ENCODE results near the gene ABR.
"Not testable (repeated sequence)": the region's sequence is repeated elsewhere in the genome, so short reads cannot be mapped to it uniquely, and the experiment has no call there.

DNA sequence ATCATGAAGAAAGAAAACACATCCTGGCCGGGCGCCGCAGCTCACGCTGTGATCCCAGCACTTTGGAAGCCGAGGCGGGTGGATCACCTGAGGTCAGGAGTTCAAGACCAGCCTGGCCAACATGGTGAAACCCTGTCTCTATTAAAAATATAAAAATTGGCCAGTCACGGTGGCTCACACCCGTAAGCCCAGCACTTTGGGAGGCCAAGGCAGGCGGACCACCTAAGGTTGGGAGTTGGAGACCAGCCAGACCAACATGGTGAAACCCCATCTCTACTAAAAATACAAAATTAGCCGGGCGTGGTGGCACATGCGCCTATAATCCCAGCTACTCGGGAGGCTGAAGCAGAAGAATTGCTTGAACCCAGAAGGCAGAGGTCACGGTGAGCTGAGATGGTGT is 207.9 kb downstream of the ABR start:
- not testable (repeated sequence) for TF ChIP-seq MAX (IDR thresholded peaks at IDR 0.05); YY1 (IDR thresholded peaks at IDR 0.05; ENCODE audit: low read depth, low read length); EP300 (IDR thresholded peaks at IDR 0.05; ENCODE audit: borderline replicate concordance in 1 of 2, low read depth in 2 of 2, low read length in 2 of 2); EZH2 (IDR thresholded peaks at IDR 0.05; ENCODE audit: low read depth, low read length, severe bottlenecking); POLR2A (IDR thresholded peaks at IDR 0.05; ENCODE audit: control extremely low read depth in 1 of 2, low read depth in 2 of 2, low read length in 2 of 2); PHF8 (conservative IDR thresholded peaks at IDR 0.05; ENCODE audit: low read depth, low read length); POLR2AphosphoS5 (IDR thresholded peaks at IDR 0.05; ENCODE audit: low read depth, low read length); SIN3A (conservative IDR thresholded peaks at IDR 0.05 in 1 of 2, IDR thresholded peaks at IDR 0.05 in 1 of 2; ENCODE audit: low read depth in 1 of 2, low read length in 2 of 2); ZNF274 (IDR thresholded peaks at IDR 0.05; ENCODE audit: borderline replicate concordance, extremely low read depth, low read length)
- TF ChIP-seq, protein P1, sequence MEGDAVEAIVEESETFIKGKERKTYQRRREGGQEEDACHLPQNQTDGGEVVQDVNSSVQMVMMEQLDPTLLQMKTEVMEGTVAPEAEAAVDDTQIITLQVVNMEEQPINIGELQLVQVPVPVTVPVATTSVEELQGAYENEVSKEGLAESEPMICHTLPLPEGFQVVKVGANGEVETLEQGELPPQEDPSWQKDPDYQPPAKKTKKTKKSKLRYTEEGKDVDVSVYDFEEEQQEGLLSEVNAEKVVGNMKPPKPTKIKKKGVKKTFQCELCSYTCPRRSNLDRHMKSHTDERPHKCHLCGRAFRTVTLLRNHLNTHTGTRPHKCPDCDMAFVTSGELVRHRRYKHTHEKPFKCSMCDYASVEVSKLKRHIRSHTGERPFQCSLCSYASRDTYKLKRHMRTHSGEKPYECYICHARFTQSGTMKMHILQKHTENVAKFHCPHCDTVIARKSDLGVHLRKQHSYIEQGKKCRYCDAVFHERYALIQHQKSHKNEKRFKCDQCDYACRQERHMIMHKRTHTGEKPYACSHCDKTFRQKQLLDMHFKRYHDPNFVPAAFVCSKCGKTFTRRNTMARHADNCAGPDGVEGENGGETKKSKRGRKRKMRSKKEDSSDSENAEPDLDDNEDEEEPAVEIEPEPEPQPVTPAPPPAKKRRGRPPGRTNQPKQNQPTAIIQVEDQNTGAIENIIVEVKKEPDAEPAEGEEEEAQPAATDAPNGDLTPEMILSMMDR (IDR thresholded peaks at IDR 0.05; ENCODE audit: control extremely low read depth in 1 of 3, insufficient read depth in 1 of 3, low read depth in 1 of 3, low read length in 3 of 3): not testable (repeated sequence)
